ENCODE data around the gene MRPL37.

MRPL37 gene

GRCh38 chr1:54199151-54199764 lies 709 bp upstream of the MRPL37 start:
- Histone ChIP-seq H3K9me3 (ENCODE audit: control insufficient read depth, insufficient read depth, low read length) (no peaks in the 10 kb centered on the region), H3K27me3 (ENCODE audit: control insufficient read depth, low read length) (no peaks in the 10 kb centered on the region), H3K79me2 (ENCODE audit: control insufficient read depth, low read length) (peaks cover 57% of the 10 kb centered on the region), H3K4me2 (ENCODE audit: low read length) (peak overlapping the region; percentile 92), H3K9me2 (replicated peaks; ENCODE audit: control insufficient read depth, low read length) (no peaks in the 10 kb centered on the region), H3K27ac (ENCODE audit: low read depth, low read length) (no peak overlapping the region), H3K4me3 (ENCODE audit: low read length) (peak overlapping the region; percentile 84), H3K36me3 (ENCODE audit: control insufficient read depth, low read length) (peaks cover 46% of the 10 kb centered on the region), H4K20me1 (ENCODE audit: control insufficient read depth, insufficient read depth, low read depth, low read length) (peaks cover 11% of the 10 kb centered on the region; the same call in 1 of the 2 replicates), H3F3A (ENCODE audit: control insufficient read depth, insufficient read depth) (no peaks in the 10 kb centered on the region), H3K4me1 (ENCODE audit: control insufficient read depth, low read length) (peaks cover 31% of the 10 kb centered on the region)
- TF ChIP-seq CTCF (IDR thresholded peaks at IDR 0.05; ENCODE audit: low read depth, low read length, poor library complexity, severe bottlenecking) (no peak), EZH2phosphoT487 (IDR thresholded peaks at IDR 0.05; ENCODE audit: borderline replicate concordance, low read length) (no peak)

- Histone ChIP-seq H3K4me2 (ENCODE audit: low read length) (peak overlapping the region; percentile 92), H4K20me1 (ENCODE audit: control insufficient read depth, insufficient read depth, low read depth, low read length) (peaks cover 16% of the 10 kb centered on the region; the same call in 1 of the 2 replicates), H3K9me2 (replicated peaks; ENCODE audit: control insufficient read depth, low read length) (no peaks in the 10 kb centered on the region), H3K27me3 (ENCODE audit: control insufficient read depth, low read length) (no peaks in the 10 kb centered on the region), H3K4me3 (ENCODE audit: low read length) (peak overlapping the region; percentile 84), H3K4me1 (ENCODE audit: control insufficient read depth, low read length) (peaks cover 31% of the 10 kb centered on the region), H3K27ac (ENCODE audit: low read depth, low read length) (peak overlapping the region; percentile 26), H3K36me3 (ENCODE audit: control insufficient read depth, low read length) (peaks cover 47% of the 10 kb centered on the region), H3K9me3 (ENCODE audit: control insufficient read depth, insufficient read depth, low read length) (no peaks in the 10 kb centered on the region), H3K79me2 (ENCODE audit: control insufficient read depth, low read length) (peaks cover 63% of the 10 kb centered on the region), H3F3A (ENCODE audit: control insufficient read depth, insufficient read depth) (no peaks in the 10 kb centered on the region)
- TF ChIP-seq CTCF (IDR thresholded peaks at IDR 0.05; ENCODE audit: low read depth, low read length, poor library complexity, severe bottlenecking) (no peak), EZH2phosphoT487 (IDR thresholded peaks at IDR 0.05; ENCODE audit: borderline replicate concordance, low read length) (no peak)
Measured at GRCh38 chr1:54200519-54200997, 591 bp downstream of the MRPL37 start.

- H3K4me2 ChIP-seq (ENCODE audit: low read length), result no peak overlapping the region
- H3K9me3 ChIP-seq (ENCODE audit: control insufficient read depth, insufficient read depth, low read length), result no peaks in the 10 kb centered on the region
- no peaks in the 10 kb centered on the region for H3F3A ChIP-seq (ENCODE audit: control insufficient read depth, insufficient read depth)
- no peak overlapping the region for H3K4me3 ChIP-seq (ENCODE audit: low read length)
- TF ChIP-seq EZH2phosphoT487 (IDR thresholded peaks at IDR 0.05; ENCODE audit: borderline replicate concordance, low read length) (no peak), CTCF (IDR thresholded peaks at IDR 0.05; ENCODE audit: low read depth, low read length, poor library complexity, severe bottlenecking) (no peak)
- peaks cover 25% of the 10 kb centered on the region for H3K4me1 ChIP-seq (ENCODE audit: control insufficient read depth, low read length)
- no peaks in the 10 kb centered on the region for H3K27me3 ChIP-seq (ENCODE audit: control insufficient read depth, low read length)
- H3K9me2 ChIP-seq (replicated peaks; ENCODE audit: control insufficient read depth, low read length), result no peaks in the 10 kb centered on the region
- H3K27ac ChIP-seq (ENCODE audit: low read depth, low read length), result no peak overlapping the region
- H4K20me1 ChIP-seq (ENCODE audit: control insufficient read depth, insufficient read depth, low read depth, low read length), result peaks cover 19% of the 10 kb centered on the region; the same call in 1 of the 2 replicates
- H3K36me3 ChIP-seq (ENCODE audit: control insufficient read depth, low read length), result peaks cover 70% of the 10 kb centered on the region
- H3K79me2 ChIP-seq (ENCODE audit: control insufficient read depth, low read length), result peaks cover 57% of the 10 kb centered on the region
Measured at GRCh38 chr1:54204199-54204598, 4.2 kb downstream of the MRPL37 start.
